ENCODE results near the gene CCDC107. TPM values are rescaled to one million over a fixed set of nuclear protein-coding genes. Genes with fewer than 3 reads are reported as not detected.

The CCDC107 gene
- total and polyA plus RNA-seq, 9 of the 15 experiments (the other 6 are each of a cell fraction or from before 2014, with no cell fraction given) = 0.35 to 11.3 (median 6.9) TPM; not detected in 1

DNA sequence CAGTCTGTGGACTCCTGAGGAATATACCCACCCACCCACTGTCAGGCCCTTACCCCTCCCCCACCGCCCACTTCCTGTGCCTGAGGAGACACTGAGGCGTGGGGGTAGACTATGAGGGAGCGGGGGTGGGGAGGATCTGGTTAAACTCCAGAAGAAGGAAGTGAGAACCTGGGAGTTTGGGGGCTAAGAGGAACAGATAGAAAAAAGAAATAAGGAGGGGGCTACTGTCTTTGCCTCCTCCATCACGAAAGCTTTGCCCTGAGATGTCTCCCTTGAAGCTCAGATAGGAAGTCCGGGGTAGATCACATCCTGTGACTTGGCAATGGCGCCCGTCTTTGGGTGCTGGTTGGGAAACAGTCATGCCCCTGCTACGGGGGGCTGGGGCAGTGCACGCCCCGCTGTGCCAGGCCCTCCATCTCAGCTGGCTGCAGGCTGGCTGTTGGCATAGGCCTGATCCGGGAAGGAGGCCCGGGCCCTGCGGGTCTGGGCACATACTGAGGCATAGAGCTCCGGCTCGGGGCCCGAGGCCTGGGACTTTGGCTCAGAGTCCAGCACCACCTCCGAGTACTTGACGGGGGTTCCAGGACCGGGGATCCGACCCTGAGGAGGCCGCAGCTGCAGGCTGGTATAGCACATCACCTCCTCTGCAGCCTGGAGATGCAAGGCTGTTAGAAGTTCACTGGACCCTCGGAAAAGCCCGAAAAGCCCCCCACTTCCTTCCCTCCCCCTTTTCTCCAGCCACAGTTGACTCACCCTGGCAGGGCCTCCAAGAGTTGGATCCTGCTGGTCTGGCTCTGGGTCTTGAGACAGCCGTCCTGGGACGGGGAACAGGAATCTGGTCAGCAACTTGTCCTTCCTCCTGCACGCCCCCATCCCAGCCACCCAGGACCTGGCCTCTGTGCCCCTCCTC is 8.4 kb upstream of the CCDC107 start (continued):
- TF ChIP-seq, protein P1, sequence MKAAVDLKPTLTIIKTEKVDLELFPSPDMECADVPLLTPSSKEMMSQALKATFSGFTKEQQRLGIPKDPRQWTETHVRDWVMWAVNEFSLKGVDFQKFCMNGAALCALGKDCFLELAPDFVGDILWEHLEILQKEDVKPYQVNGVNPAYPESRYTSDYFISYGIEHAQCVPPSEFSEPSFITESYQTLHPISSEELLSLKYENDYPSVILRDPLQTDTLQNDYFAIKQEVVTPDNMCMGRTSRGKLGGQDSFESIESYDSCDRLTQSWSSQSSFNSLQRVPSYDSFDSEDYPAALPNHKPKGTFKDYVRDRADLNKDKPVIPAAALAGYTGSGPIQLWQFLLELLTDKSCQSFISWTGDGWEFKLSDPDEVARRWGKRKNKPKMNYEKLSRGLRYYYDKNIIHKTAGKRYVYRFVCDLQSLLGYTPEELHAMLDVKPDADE (conservative IDR thresholded peaks at IDR 0.05; ENCODE audit: control insufficient read depth, low read depth, low read length) = no peak
- TF ChIP-seq LEF1 (IDR thresholded peaks at IDR 0.05) (peak; percentile 60; the same call in 1 of the 2 replicates), YBX1 (IDR thresholded peaks at IDR 0.05) (no peak), PTRF (tag; IDR thresholded peaks at IDR 0.05) (no peak), GABPA (tag; conservative IDR thresholded peaks at IDR 0.05; ENCODE audit: low read depth) (peak; percentile 31; the same call in 1 of the 2 replicates), RNF2 (IDR thresholded peaks at IDR 0.05) (0 out of 2 replicates have a peak, but pooled peaks have one; percentile 34), JUND (IDR thresholded peaks at IDR 0.05; ENCODE audit: borderline replicate concordance, low read depth, low read length) (no peak), JUND (tag; IDR thresholded peaks at IDR 0.05; ENCODE audit: borderline replicate concordance, low read depth, low read length) (no peak), CREBBP (IDR thresholded peaks at IDR 0.05; ENCODE audit: low read depth, low read length) (no peak)
- TF ChIP-seq, protein P2, sequence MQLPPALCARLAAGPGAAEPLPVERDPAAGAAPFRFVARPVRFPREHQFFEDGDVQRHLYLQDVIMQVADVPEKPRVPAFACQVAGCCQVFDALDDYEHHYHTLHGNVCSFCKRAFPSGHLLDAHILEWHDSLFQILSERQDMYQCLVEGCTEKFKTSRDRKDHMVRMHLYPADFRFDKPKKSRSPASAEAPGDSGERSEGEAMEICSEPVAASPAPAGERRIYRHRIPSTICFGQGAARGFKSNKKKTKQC (CRISPR knock-in tag; IDR thresholded peaks at IDR 0.05) = no peak
- TF ChIP-seq, protein P3, sequence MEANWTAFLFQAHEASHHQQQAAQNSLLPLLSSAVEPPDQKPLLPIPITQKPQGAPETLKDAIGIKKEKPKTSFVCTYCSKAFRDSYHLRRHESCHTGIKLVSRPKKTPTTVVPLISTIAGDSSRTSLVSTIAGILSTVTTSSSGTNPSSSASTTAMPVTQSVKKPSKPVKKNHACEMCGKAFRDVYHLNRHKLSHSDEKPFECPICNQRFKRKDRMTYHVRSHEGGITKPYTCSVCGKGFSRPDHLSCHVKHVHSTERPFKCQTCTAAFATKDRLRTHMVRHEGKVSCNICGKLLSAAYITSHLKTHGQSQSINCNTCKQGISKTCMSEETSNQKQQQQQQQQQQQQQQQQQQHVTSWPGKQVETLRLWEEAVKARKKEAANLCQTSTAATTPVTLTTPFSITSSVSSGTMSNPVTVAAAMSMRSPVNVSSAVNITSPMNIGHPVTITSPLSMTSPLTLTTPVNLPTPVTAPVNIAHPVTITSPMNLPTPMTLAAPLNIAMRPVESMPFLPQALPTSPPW (CRISPR knock-in tag; IDR thresholded peaks at IDR 0.05) = peak; percentile 34; the same call in 1 of the 2 replicates

Data from K562 (cell line).